ENCODE measurements around the gene CAMSAP1.

DNA sequence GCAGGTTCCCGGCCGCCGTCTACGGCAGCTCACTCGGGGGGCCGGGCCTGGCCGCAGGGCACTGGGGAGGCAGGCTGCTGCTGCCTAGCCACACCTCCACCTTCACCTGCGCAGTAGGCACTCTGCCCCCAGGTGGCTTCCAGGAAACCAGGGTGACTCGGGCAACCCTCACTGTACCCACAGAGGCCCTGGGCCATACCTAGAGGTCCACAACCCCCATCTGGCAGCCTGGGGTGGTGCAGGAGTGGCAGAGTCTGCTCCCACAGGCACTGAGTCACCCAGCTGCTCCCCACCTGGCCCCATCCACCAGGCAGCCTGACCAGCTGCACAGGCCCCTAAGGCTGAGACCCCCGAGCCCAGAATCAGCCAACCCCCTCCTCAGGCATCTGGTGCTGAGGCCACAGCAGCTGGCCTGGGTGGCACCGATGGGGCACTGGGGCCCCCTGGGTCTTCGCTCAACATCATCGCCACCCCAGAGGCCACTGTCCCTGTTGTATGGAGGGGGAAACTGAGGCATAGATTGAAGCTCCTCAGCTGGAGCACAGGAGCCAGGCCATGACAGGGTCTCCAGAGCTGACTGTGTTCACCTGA lies 135.2 kb downstream of the CAMSAP1 start:
- no peak for TF ChIP-seq CTCF (conservative IDR thresholded peaks at IDR 0.05; ENCODE audit: low read length)
- TF ChIP-seq EZH2phosphoT487 (IDR thresholded peaks at IDR 0.05; ENCODE audit: borderline replicate concordance, low read depth, low read length) = no peak

Measured in OCI-LY7 (cell line).